GM23338 (cell line): ENCODE measurements around the gene TRAF5.

Source experiments
- CTCF ChIP-seq, 2 experiments: fragments of 200-600 bp in 1 of 2; sonication (generic) in 1 of 2; conservative IDR thresholded peaks; 2 replicates each; pipeline versions ENCODE4 v1.5.1 to v1.6.1; 2016 to 2017; ENCODE audit warnings: antibody characterized with exemption in 2 of 2, low read depth in 2 of 2, mild to moderate bottlenecking in 2 of 2, moderate library complexity in 1 of 2
- EZH2 ChIP-seq: fragments of 200-600 bp; sonication (generic); IDR thresholded peaks from one replicate; pipeline ENCODE4 v1.8.0; 2017; ENCODE audit warnings: antibody characterized with exemption, mild to moderate bottlenecking, low read depth; ENCODE audit not compliant: unreplicated experiment
- EZH2phosphoT487 ChIP-seq: fragments of 200-600 bp; sonication (generic); IDR thresholded peaks from one replicate; pipeline ENCODE4 v1.8.1; 2018; ENCODE audit warnings: antibody characterized with exemption; ENCODE audit not compliant: unreplicated experiment
- JUNB ChIP-seq: IDR thresholded peaks from one replicate; pipeline ENCODE4 v1.6.1; 2016; ENCODE audit warnings: antibody characterized with exemption; ENCODE audit not compliant: unreplicated experiment
- REST ChIP-seq: IDR thresholded peaks from one replicate; pipeline ENCODE4 v1.6.1; 2018; ENCODE audit warnings: antibody characterized with exemption; ENCODE audit not compliant: unreplicated experiment
- STAT1 ChIP-seq: IDR thresholded peaks from one replicate; pipeline ENCODE4 v1.6.1; 2016; ENCODE audit warnings: antibody characterized with exemption; ENCODE audit not compliant: unreplicated experiment
- ZNF114 ChIP-seq: fragments of 250-450 bp; sonication (Bioruptor Pico); IDR thresholded peaks from 2 replicates; pipeline ENCODE4 v1.5.0; 2020; ENCODE audit warnings: mild to moderate bottlenecking, moderate library complexity
- ZNF331 ChIP-seq: fragments of 250-450 bp; sonication (Bioruptor Pico); IDR thresholded peaks from 2 replicates; pipeline ENCODE4 v1.5.0; 2020; ENCODE audit warnings: low read depth, mild to moderate bottlenecking, moderate library complexity

GRCh38 chr1:211420845-211421454 is 94.3 kb downstream of the TRAF5 start:
- TF ChIP-seq EZH2 (no peak), STAT1 (no peak), CTCF (conservative IDR thresholded peaks at IDR 0.05; ENCODE audit: low read depth in 2 of 2) (no peak), JUNB (no peak), ZNF331 (CRISPR knock-in tag) (no peak), REST (no peak), EZH2phosphoT487 (no peak), ZNF114 (no peak)
